D721Med (cell line): ENCODE results near the gene CYP1A2.

ENCODE experiments used
- DNase-seq: peaks from one replicate; pipeline ENCODE4 v3.0.0; 2011; ENCODE audit warnings: low spot score; ENCODE audit not compliant: insufficient read length
- FAIRE-seq: peaks from 2 replicates; lab custom pipeline; 2011; peaks lifted over from hg19 to GRCh38; lab: Jason Lieb, UNC
- TF ChIP-seq, protein P1 (sequence below): IDR thresholded peaks from 2 replicates; pipeline ENCODE4 v1.5.1; 2012; ENCODE audit warnings: mild to moderate bottlenecking, control low read depth; ENCODE audit not compliant: insufficient read depth; ENCODE audit errors: missing control alignments

Gene CYP1A2

DNA sequence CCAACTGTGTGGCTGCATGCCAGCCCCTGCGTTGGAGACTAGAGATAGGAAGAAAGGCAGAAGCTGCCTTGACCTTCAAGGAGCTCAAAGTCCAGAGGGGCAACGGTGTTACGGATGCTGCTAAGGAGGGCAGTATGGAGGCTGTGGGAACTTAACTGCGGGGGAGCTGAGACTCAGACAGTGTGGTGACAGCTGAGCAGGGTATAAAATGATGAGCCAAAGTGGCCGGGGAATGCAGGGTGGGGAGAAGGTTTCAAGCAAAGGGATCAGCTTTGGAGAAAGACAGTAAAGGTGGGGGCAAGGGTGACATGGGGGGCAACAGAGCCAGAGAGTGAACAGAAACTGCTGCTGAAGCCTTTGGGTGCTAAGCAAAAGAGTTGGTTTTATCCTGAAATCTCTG is 6.2 kb upstream of the CYP1A2 start:
- no peak for FAIRE-seq
- TF ChIP-seq, protein P1, sequence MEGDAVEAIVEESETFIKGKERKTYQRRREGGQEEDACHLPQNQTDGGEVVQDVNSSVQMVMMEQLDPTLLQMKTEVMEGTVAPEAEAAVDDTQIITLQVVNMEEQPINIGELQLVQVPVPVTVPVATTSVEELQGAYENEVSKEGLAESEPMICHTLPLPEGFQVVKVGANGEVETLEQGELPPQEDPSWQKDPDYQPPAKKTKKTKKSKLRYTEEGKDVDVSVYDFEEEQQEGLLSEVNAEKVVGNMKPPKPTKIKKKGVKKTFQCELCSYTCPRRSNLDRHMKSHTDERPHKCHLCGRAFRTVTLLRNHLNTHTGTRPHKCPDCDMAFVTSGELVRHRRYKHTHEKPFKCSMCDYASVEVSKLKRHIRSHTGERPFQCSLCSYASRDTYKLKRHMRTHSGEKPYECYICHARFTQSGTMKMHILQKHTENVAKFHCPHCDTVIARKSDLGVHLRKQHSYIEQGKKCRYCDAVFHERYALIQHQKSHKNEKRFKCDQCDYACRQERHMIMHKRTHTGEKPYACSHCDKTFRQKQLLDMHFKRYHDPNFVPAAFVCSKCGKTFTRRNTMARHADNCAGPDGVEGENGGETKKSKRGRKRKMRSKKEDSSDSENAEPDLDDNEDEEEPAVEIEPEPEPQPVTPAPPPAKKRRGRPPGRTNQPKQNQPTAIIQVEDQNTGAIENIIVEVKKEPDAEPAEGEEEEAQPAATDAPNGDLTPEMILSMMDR, result no peak
- no peak for DNase-seq

DNA sequence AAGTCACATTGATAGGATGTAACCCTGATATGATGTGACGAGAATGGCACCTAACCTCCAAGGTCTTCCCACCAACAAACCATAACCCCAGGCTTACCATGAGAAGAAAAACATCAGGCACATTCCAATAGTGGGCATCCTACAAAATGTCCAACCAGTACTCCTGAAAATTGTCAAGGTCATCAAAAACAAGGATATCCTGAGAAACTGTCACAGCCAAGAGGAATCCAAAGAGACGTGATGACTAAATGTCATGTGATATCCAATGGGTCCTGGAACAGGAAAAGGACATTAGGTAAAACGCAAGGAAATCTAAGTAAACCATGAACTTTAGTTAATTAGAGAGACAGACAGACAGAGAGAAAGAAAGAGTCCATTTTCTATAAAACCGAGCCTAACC is 2.3 kb upstream of the CYP1A2 start:
- FAIRE-seq (no peak), DNase-seq (no peak)
- TF ChIP-seq, protein P1, result no peak

DNA sequence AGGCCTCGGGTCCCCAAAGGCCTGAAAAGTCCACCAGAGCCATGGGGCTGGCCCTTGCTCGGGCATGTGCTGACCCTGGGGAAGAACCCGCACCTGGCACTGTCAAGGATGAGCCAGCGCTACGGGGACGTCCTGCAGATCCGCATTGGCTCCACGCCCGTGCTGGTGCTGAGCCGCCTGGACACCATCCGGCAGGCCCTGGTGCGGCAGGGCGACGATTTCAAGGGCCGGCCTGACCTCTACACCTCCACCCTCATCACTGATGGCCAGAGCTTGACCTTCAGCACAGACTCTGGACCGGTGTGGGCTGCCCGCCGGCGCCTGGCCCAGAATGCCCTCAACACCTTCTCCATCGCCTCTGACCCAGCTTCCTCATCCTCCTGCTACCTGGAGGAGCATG is 1.2 kb downstream of the CYP1A2 start:
- FAIRE-seq (no peak), DNase-seq (no peak)

DNA sequence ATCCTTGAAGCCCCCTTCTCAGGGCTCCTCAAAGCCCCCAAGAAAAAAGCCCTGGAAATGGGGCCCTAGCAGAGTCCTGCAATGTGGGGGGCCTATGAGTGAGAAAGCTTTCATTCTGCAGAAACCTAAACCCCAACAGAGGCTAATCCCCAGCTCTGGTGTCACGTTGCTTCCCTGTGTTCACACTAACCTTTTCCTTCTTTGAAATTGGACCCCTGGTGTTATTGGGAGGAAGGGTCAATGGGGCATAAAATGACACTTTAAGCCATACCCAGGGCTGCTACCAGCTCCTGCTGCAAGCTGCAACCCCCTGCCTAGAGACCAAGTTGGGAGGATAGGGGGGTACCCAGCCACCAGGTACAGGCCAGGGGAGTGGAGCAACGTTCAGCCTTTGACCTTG is 2.1 kb downstream of the CYP1A2 start:
- DNase-seq, result no peak
- TF ChIP-seq, protein P1, result no peak
- FAIRE-seq, result no peak

More for the DNA sequence above, 1.2 kb downstream of the CYP1A2 start:
- TF ChIP-seq, protein P1, result no peak

DNA sequence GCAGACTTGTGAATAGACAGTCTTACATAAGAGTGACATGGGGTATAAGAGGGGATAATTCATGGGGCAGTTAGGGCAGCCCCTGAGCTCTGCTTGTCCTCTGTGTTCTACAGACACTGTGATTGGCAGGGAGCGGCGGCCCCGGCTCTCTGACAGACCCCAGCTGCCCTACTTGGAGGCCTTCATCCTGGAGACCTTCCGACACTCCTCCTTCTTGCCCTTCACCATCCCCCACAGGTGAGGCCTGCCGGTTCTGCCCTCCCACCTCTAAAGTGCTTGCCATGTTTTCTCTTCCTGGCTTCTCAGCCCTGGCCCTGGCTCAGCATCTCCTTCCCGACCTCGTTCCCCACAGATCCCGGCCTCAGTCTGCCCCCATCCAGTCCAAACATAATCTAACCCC is 3.4 kb downstream of the CYP1A2 start:
- DNase-seq, result no peak
- TF ChIP-seq, protein P1, result no peak
- no peak for FAIRE-seq

DNA sequence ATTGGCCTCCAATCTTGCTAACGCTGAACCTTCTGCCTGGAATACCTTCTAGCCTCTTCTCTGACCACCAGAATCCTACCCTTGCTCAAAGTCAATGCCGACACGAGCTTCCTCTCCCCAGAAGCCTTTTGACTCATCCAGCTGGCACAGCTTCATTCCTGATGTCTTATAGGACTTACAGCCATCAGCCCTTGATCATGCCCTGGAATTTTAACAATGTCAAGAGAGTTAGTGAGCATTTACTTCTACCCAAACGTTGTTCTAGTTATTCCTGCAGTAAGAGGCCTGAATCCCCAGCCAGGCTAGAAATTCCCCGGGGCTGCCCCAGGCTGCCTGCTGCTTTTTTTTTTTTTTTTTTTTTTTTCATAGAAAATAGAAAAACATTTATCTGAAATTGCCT is 3.9 kb downstream of the CYP1A2 start:
- FAIRE-seq (no peak), DNase-seq (no peak)
- TF ChIP-seq, protein P1, result no peak

DNA sequence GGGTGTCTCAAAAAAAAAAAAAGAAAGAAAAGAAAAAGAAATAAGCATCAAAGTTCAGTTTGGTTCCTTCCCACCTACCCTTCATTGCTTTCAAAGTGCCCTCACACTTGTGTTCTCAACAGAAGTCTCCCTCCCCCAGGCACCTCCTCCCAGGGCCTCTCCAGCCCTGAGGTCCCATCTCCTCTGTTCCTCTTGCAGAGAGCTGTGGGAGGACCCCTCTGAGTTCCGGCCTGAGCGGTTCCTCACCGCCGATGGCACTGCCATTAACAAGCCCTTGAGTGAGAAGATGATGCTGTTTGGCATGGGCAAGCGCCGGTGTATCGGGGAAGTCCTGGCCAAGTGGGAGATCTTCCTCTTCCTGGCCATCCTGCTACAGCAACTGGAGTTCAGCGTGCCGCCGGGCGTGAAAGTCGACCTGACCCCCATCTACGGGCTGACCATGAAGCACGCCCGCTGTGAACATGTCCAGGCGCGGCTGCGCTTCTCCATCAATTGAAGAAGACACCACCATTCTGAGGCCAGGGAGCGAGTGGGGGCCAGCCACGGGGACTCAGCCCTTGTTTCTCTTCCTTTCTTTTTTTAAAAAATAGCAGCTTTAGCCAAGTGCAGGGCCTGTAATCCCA is 6.1 kb downstream of the CYP1A2 start:
- FAIRE-seq (no peak), DNase-seq (no peak)
- TF ChIP-seq, protein P1, result no peak
